K562 (cell line): ENCODE data around the gene SOD1. TPM values are rescaled to one million over a fixed set of nuclear protein-coding genes. Genes with fewer than 3 reads are reported as not detected.

Experiments used
- ATAC-seq: fragments of 200-7000 bp; cut with Tn5 transposase; 3 replicates; pipeline ENCODE4 v1.9.1; 2020; ENCODE audit warnings: moderate library complexity
- BruUV-seq: library from RNA; stranded (reverse); fragments of 400-500 nt; replicated peaks from 2 replicates; lab custom pipeline; 2021; lab: Mats Ljungman, UMichigan
- CTCF ChIA-PET: fragments of 300-600 bp; formaldehyde crosslinking; extraction: SDS; loops from one replicate; lab custom pipeline; 2021; ENCODE audit warnings: low intra/inter-chr PET ratio; lab: Yijun Ruan, JAX
- POLR2A ChIA-PET: fragments of 300-600, 350-650 bp; sonication (Branson Sonifier 250); formaldehyde crosslinking; extraction: SDS; loops from one replicate; lab custom pipeline; 2021; ENCODE audit warnings: antibody characterized with exemption, inconsistent platforms; lab: Yijun Ruan, JAX
- DNase-seq, 4 experiments: peaks; one replicate each; pipeline versions ENCODE4 v3.0.0 to v3.0.0-alpha.2; 2011 to 2018; ENCODE audit warnings: low spot score in 3 of 4, mixed read lengths in 3 of 4; ENCODE audit errors: extremely low read depth in 1 of 4
- FAIRE-seq: peaks from 2 replicates; lab custom pipeline; 2011; peaks lifted over from hg19 to GRCh38; lab: Jason Lieb, UNC
- H2AFZ ChIP-seq: 2 replicates; pipeline ENCODE4 v1.6.0; 2011; ENCODE audit warnings: low read depth, low read length, control low read depth, inconsistent platforms
- H3K27ac ChIP-seq: fragments of 200-600 bp; 3 replicates; pipeline ENCODE4 v1.8.0; 2011; ENCODE audit warnings: low read depth, mild to moderate bottlenecking, control low read depth, inconsistent platforms, low read length, moderate library complexity, mixed read lengths; ENCODE audit errors: extremely low read depth
- H3K27me3 ChIP-seq, 2 experiments: fragments of 300-600 bp in 1 of 2; 2 replicates in 1 of 2; 3 replicates in 1 of 2; pipeline versions ENCODE4 v1.6.0 to v1.8.0; 2011; ENCODE audit warnings: inconsistent platforms in 2 of 2, low read length in 2 of 2, mild to moderate bottlenecking in 1 of 2, mixed read lengths in 1 of 2, moderate library complexity in 1 of 2; ENCODE audit not compliant: control insufficient read depth in 2 of 2, insufficient read depth in 2 of 2
- H3K36me3 ChIP-seq: fragments of 300-600 bp; 3 replicates; pipeline ENCODE4 v1.8.0; 2011; ENCODE audit warnings: mild to moderate bottlenecking, low read length, inconsistent platforms; ENCODE audit not compliant: control insufficient read depth, insufficient read depth
- H3K4me1 ChIP-seq, 2 experiments: fragments of 200-600 bp in 1 of 2; replicated peaks in 1 of 2; 2 replicates in 1 of 2; 3 replicates in 1 of 2; pipeline versions ENCODE4 v1.5.1 to v1.8.0; 2011; ENCODE audit warnings: inconsistent platforms in 2 of 2, low read length in 2 of 2, mild to moderate bottlenecking in 1 of 2, mixed read lengths in 1 of 2, moderate library complexity in 1 of 2; ENCODE audit not compliant: control insufficient read depth in 2 of 2, insufficient read depth in 2 of 2
- H3K4me2 ChIP-seq: 2 replicates; pipeline ENCODE4 v1.6.1; 2011; ENCODE audit warnings: low read length, control low read depth, inconsistent platforms, mixed read lengths; ENCODE audit not compliant: insufficient read depth
- H3K4me3 ChIP-seq: fragments of 200-600 bp; sonication (generic), shearing (Covaris generic); 2 replicates; pipeline ENCODE4 v1.5.1; 2016; ENCODE audit warnings: control low read depth, inconsistent platforms
- H3K79me2 ChIP-seq: fragments of 200-600 bp; 3 replicates; pipeline ENCODE4 v1.8.0; 2011; ENCODE audit warnings: low read length, inconsistent platforms; ENCODE audit not compliant: control insufficient read depth, insufficient read depth
- H3K9ac ChIP-seq, 2 experiments: 2 replicates each; pipeline versions ENCODE4 v1.6.0 to v1.6.1; 2011; ENCODE audit warnings: low read depth in 2 of 2, low read length in 2 of 2, control low read depth in 1 of 2, inconsistent platforms in 1 of 2, mild to moderate bottlenecking in 1 of 2, mixed read lengths in 1 of 2; ENCODE audit not compliant: insufficient read depth in 1 of 2
- H3K9me1 ChIP-seq: one replicate; pipeline ENCODE4 v1.6.0; 2011; ENCODE audit warnings: inconsistent platforms, mild to moderate bottlenecking, low read length, moderate library complexity; ENCODE audit not compliant: control insufficient read depth, insufficient read depth
- H3K9me3 ChIP-seq: replicated peaks from 2 replicates; pipeline ENCODE4 v1.5.1; 2011; ENCODE audit warnings: low read depth, low read length, inconsistent platforms; ENCODE audit not compliant: control insufficient read depth, insufficient read depth
- H4K20me1 ChIP-seq: replicated peaks from 2 replicates; pipeline ENCODE4 v1.6.1; 2011; ENCODE audit warnings: low read length, inconsistent platforms, mixed read lengths; ENCODE audit not compliant: control insufficient read depth, insufficient read depth
- ARID1B ChIP-seq: fragments of 450-650 bp; IDR thresholded peaks from 2 replicates; pipeline ENCODE4 v1.6.1; 2016; ENCODE audit warnings: antibody characterized with exemption, mild to moderate bottlenecking, inconsistent platforms
- CXXC5 ChIP-seq: fragments of 250-450 bp; sonication (Bioruptor Pico); IDR thresholded peaks from 2 replicates; pipeline ENCODE4 v1.8.0; 2022; ENCODE audit warnings: inconsistent platforms, mild to moderate bottlenecking, moderate library complexity
- SIRT6 ChIP-seq: IDR thresholded peaks from one replicate; pipeline ENCODE4 v1.6.1; 2012; ENCODE audit warnings: low read depth, mild to moderate bottlenecking, control low read depth, inconsistent platforms, low read length, moderate library complexity
- SIX5 ChIP-seq, 2 experiments: IDR thresholded peaks; 2 replicates each; pipeline ENCODE4 v1.6.1; 2011; ENCODE audit warnings: low read length in 2 of 2, borderline replicate concordance in 1 of 2, low read depth in 1 of 2, mild to moderate bottlenecking in 1 of 2, moderate library complexity in 1 of 2; ENCODE audit not compliant: insufficient read depth in 1 of 2
- ZNF316 ChIP-seq: fragments of 450-650 bp; IDR thresholded peaks from 2 replicates; pipeline ENCODE4 v1.6.1; 2016
- ZZZ3 ChIP-seq: fragments of 450-650 bp; IDR thresholded peaks from 2 replicates; pipeline ENCODE4 v1.6.1; 2016; ENCODE audit warnings: antibody characterized with exemption, mild to moderate bottlenecking, moderate library complexity
- WGBS: fragments of 100-300 bp; shearing (Covaris generic); methylation state at CpG from one replicate; pipeline ENCODE4 v1.1.6; 2016; ENCODE audit warnings: low coverage, mixed read lengths; ENCODE audit not compliant: insufficient coverage; ENCODE audit errors: missing lambda C conversion rate; 5-methylcytosine and 5-hydroxymethylcytosine counted together
- in situ Hi-C: fragments of 300-500 bp; cut with MboI; formaldehyde crosslinking; loops from 4 replicates; pipeline ENCODE4 v1.15.0; 2018; ENCODE audit warnings: inconsistent platforms, mixed read lengths
- intact Hi-C: fragments of 100-400 bp; cut with micrococcal nuclease; formaldehyde crosslinking; loops from 2 replicates; pipeline ENCODE4 v1.14.2; 2022
- polyA plus RNA-seq, 8 experiments: library from polyadenylated mRNA; depleted of rRNA in 4 of 8; stranded (reverse) in 5 of 8; unstranded in 3 of 8; fragments of >200 nt; fragmentation: Nextera tagmentation in 2 of 8; fragmentation: Illumina TruSeq in 1 of 8; extraction: Ambion mirVana in 2 of 8; extraction: Trizol in 1 of 8; gene quantifications; 2 replicates each; pipeline versions ENCODE4 v1.2.1 to v1.2.3, GENCODE V29; 2011 to 2014; ENCODE audit warnings: inconsistent platforms in 1 of 8, missing spikeins in 1 of 8
- total RNA-seq, 7 experiments: library from RNA; depleted of rRNA in 6 of 7; stranded (reverse); fragments of >200 nt in 6 of 7; fragmentation: Illumina TruSeq in 2 of 7; extraction: Trizol in 2 of 7; gene quantifications; 2 replicates each; pipeline versions ENCODE4 v1.2.1 to v1.2.3, GENCODE V29; 2011 to 2021; ENCODE audit warnings: low replicate concordance in 1 of 7
- TF ChIP-seq, protein P1 (sequence below): sonication (generic); formaldehyde crosslinking; IDR thresholded peaks from 2 replicates; pipeline ENCODE4 v1.8.0; 2022; ENCODE audit warnings: mild to moderate bottlenecking, missing genetic modification reagents
- TF ChIP-seq, protein P2 (sequence below): fragments of 450-650 bp; formaldehyde crosslinking; IDR thresholded peaks from 2 replicates; pipeline ENCODE4 v1.4.0; 2020; ENCODE audit warnings: mild to moderate bottlenecking, moderate library complexity
- TF ChIP-seq, protein P3 (sequence below), 2 experiments: fragments of 450-650 bp; IDR thresholded peaks; 2 replicates each; pipeline ENCODE4 v1.6.1; 2016
- TF ChIP-seq, protein P4 (sequence below): fragments of 250-450 bp; sonication (Bioruptor Pico); IDR thresholded peaks from 2 replicates; pipeline ENCODE4 v1.5.0; 2021; ENCODE audit warnings: mild to moderate bottlenecking, moderate library complexity
- TF ChIP-seq, protein P5 (sequence below): fragments of 150-350 bp; IDR thresholded peaks from 2 replicates; pipeline ENCODE4 v1.6.1; 2014; ENCODE audit warnings: low read depth, mild to moderate bottlenecking, low read length, borderline replicate concordance

SOD1 gene
- total and polyA plus RNA-seq, 9 of the 15 experiments (the other 6 are each of a cell fraction or from before 2014, with no cell fraction given): 452 to 1,409 (median 633) TPM

DNA sequence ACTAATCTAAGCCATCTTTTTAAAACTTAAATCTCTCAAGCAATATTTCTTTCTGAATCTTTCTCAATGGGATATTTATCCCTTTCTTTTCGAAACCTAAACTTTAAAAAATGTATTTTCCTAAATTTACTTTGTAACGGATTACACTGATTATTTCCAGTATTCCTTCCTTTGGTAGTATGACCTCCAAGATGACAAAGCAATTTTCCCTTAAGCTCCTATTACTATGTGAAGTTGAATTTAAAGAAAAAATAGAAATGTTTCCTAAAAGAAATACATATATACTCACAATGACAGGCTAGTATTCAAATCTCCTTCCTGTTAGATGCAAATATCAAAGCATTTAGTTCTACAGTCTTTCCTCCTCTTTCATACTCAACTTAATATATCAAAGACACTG is 56.6 kb downstream of the SOD1 start:
- FAIRE-seq: no peak
- no peak for TF ChIP-seq SIRT6
- TF ChIP-seq, protein P1, sequence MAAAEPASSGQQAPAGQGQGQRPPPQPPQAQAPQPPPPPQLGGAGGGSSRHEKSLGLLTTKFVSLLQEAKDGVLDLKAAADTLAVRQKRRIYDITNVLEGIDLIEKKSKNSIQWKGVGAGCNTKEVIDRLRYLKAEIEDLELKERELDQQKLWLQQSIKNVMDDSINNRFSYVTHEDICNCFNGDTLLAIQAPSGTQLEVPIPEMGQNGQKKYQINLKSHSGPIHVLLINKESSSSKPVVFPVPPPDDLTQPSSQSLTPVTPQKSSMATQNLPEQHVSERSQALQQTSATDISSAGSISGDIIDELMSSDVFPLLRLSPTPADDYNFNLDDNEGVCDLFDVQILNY (CRISPR knock-in tag): no peak
- peak; percentile 40 for TF ChIP-seq ARID1B
- no peak for TF ChIP-seq CXXC5 (CRISPR knock-in tag)
- TF ChIP-seq SIX5 (IDR thresholded peaks at IDR 0.05; ENCODE audit: borderline replicate concordance in 1 of 2, insufficient read depth in 1 of 2, low read depth in 1 of 2, low read length in 2 of 2): no peak
- TF ChIP-seq, protein P2, sequence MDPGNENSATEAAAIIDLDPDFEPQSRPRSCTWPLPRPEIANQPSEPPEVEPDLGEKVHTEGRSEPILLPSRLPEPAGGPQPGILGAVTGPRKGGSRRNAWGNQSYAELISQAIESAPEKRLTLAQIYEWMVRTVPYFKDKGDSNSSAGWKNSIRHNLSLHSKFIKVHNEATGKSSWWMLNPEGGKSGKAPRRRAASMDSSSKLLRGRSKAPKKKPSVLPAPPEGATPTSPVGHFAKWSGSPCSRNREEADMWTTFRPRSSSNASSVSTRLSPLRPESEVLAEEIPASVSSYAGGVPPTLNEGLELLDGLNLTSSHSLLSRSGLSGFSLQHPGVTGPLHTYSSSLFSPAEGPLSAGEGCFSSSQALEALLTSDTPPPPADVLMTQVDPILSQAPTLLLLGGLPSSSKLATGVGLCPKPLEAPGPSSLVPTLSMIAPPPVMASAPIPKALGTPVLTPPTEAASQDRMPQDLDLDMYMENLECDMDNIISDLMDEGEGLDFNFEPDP: no peak
- peak; percentile 95 for TF ChIP-seq ZNF316
- TF ChIP-seq, protein P3, sequence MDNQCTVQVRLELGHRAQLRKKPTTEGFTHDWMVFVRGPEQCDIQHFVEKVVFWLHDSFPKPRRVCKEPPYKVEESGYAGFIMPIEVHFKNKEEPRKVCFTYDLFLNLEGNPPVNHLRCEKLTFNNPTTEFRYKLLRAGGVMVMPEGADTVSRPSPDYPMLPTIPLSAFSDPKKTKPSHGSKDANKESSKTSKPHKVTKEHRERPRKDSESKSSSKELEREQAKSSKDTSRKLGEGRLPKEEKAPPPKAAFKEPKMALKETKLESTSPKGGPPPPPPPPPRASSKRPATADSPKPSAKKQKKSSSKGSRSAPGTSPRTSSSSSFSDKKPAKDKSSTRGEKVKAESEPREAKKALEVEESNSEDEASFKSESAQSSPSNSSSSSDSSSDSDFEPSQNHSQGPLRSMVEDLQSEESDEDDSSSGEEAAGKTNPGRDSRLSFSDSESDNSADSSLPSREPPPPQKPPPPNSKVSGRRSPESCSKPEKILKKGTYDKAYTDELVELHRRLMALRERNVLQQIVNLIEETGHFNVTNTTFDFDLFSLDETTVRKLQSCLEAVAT (IDR thresholded peaks at IDR 0.05): 0 out of 4 replicates have a peak, but pooled peaks of 1 of the 2 experiments have one; percentile 10
- TF ChIP-seq, protein P4, sequence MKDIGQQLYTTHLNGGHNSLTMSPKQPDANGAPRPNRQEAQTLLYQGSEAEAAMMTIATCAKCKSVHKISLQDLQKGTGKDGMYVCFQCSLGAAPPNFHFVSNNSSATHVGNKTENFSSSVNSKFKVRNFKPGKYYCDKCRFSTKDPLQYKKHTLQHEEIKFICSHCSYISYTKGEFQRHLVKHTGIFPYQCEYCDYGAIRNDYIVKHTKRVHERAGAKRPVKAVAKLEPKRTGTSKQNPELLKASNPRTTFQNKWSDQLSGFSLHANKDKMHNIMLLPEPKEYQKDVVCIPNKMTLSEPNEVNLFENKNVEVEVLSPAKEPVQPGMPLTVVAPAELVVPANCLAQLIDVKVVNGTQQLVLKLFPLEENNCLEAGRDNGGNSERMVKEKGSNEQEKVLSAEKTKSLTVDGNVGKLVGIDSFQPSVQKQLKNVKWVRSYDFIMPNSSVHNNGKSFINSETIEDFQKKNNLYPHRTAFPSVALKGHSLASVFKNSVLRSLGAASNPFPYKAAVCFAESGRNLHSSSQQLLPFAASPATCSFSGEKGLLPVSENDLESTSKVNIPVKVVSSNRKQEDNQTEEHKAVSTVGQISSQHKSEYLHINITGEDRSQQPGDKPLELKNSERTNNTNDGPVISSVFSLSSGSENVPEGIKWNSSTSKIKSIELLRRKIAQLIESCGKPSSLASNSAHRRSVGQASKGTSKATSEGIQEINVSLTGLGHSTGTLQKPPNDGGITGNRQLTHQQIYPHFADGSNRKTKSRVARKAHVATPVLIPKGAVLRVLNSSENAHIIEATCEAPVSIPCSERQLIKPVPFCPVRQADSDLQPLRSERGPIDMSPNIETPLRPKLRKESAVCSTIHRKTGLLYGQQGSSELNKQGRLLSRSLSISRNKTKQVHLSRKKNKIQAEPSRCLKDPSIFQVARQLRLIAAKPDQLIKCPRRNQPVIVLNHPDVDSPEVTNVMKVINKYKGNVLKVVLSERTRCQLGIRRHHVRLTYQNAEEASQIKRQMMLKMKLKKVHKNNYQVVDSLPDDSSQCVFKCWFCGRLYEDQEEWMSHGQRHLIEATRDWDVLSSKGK (CRISPR knock-in tag): no peak
- TF ChIP-seq ZZZ3: no peak
- TF ChIP-seq, protein P5, sequence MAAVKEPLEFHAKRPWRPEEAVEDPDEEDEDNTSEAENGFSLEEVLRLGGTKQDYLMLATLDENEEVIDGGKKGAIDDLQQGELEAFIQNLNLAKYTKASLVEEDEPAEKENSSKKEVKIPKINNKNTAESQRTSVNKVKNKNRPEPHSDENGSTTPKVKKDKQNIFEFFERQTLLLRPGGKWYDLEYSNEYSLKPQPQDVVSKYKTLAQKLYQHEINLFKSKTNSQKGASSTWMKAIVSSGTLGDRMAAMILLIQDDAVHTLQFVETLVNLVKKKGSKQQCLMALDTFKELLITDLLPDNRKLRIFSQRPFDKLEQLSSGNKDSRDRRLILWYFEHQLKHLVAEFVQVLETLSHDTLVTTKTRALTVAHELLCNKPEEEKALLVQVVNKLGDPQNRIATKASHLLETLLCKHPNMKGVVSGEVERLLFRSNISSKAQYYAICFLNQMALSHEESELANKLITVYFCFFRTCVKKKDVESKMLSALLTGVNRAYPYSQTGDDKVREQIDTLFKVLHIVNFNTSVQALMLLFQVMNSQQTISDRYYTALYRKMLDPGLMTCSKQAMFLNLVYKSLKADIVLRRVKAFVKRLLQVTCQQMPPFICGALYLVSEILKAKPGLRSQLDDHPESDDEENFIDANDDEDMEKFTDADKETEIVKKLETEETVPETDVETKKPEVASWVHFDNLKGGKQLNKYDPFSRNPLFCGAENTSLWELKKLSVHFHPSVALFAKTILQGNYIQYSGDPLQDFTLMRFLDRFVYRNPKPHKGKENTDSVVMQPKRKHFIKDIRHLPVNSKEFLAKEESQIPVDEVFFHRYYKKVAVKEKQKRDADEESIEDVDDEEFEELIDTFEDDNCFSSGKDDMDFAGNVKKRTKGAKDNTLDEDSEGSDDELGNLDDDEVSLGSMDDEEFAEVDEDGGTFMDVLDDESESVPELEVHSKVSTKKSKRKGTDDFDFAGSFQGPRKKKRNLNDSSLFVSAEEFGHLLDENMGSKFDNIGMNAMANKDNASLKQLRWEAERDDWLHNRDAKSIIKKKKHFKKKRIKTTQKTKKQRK: no peak

More for the DNA sequence above, 56.6 kb downstream of the SOD1 start:
- Histone ChIP-seq H3K9me3 (no peaks in the 10 kb centered on the region), H3K4me3 (no peak overlapping the region), H4K20me1 (peaks cover 31% of the 10 kb centered on the region), H3K36me3 (peaks cover 12% of the 10 kb centered on the region), H3K4me1 (peaks cover 3 to 64% of the 10 kb centered on the region in 2 experiments; a peak in 4 of 5 replicates), H3K9me1 (no peaks in the 10 kb centered on the region), H3K4me2 (peak overlapping the region; percentile 26; the same call in 1 of the 2 replicates), H3K79me2 (peaks cover 98% of the 10 kb centered on the region), H2AFZ (no peak overlapping the region), H3K27ac (peak overlapping the region; percentile 86; the same call in 2 of the 3 replicates), H3K27me3 (no peaks in the 10 kb centered on the region), H3K9ac (peak overlapping the region in 1 of 2 experiments; percentile 38; a peak in 2 of 4 replicates)
- DNase-seq: no peak
- intact Hi-C loops: no loop called here
- ATAC-seq: no peak
- CTCF ChIA-PET: no interaction called here
- in situ Hi-C loops: no loop called here
- WGBS: 10% methylated on average over 2 of the region's 2 CpGs
- POLR2A ChIA-PET: interaction anchor here (0.7 kb wide), 1 partner anchor 11 kb away, joined by 3 read pairs; no protein-coding TSS in a partner anchor
- no TSS peak for BruUV-seq
